ENCODE data around the gene RTN4IP1.

DNA sequence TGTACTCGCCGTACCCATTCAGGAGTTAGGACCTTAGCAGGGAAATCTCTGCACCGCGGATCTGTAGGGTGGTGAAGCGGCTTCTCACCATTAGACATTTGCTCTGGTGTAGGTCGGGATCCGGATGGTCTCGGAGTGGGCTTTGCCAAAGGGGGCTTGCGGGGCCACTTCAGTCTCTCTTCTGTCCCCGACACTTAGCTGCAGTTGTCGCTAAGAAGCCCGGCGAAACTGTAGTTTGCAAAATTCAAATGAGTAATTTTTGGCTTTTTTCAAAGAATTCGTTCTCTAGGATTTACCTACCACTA, 513 bp upstream of the RTN4IP1 start:
- TF ChIP-seq EZH2 (IDR thresholded peaks at IDR 0.05; ENCODE audit: low read length, unreplicated experiment): no peak
- TF ChIP-seq, protein P1, sequence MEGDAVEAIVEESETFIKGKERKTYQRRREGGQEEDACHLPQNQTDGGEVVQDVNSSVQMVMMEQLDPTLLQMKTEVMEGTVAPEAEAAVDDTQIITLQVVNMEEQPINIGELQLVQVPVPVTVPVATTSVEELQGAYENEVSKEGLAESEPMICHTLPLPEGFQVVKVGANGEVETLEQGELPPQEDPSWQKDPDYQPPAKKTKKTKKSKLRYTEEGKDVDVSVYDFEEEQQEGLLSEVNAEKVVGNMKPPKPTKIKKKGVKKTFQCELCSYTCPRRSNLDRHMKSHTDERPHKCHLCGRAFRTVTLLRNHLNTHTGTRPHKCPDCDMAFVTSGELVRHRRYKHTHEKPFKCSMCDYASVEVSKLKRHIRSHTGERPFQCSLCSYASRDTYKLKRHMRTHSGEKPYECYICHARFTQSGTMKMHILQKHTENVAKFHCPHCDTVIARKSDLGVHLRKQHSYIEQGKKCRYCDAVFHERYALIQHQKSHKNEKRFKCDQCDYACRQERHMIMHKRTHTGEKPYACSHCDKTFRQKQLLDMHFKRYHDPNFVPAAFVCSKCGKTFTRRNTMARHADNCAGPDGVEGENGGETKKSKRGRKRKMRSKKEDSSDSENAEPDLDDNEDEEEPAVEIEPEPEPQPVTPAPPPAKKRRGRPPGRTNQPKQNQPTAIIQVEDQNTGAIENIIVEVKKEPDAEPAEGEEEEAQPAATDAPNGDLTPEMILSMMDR (conservative IDR thresholded peaks at IDR 0.05; ENCODE audit: low read depth, low read length): no peak
- no peak for TF ChIP-seq EZH2phosphoT487 (IDR thresholded peaks at IDR 0.05; ENCODE audit: borderline replicate concordance, low read length)

Data from PC-3 (cell line).